DMS79 treated with DMSO at 0.1 percent for 48 hours (cell line): ENCODE data around the gene GLYAT.
"Not testable (repeated sequence)": the region's sequence is repeated elsewhere in the genome, so short reads cannot be mapped to it uniquely, and the experiment has no call there.

Source experiments
- DNase-seq: peaks from one replicate; lab custom pipeline; 2025; lab: John Stamatoyannopoulos, UW

GLYAT gene

GRCh38 chr11:58742981-58743880 lies 11.5 kb upstream of the GLYAT start:
- DNase-seq = no peak

GRCh38 chr11:58742140-58742539 lies 10.4 kb upstream of the GLYAT start:
- DNase-seq = no peak

- no peak for DNase-seq
Measured at GRCh38 chr11:58741127-58741526, 9.4 kb upstream of the GLYAT start.

- no peak for DNase-seq
Measured at GRCh38 chr11:58740447-58740846, 8.7 kb upstream of the GLYAT start.

GRCh38 chr11:58739725-58740430 lies 8.1 kb upstream of the GLYAT start:
- DNase-seq = no peak

GRCh38 chr11:58734681-58735490 lies 3.1 kb upstream of the GLYAT start:
- DNase-seq = no peak

GRCh38 chr11:58730507-58731089 lies 1.1 kb downstream of the GLYAT start:
- no peak for DNase-seq

- DNase-seq = no peak
Measured at GRCh38 chr11:58727415-58727797, 4.3 kb downstream of the GLYAT start.

- DNase-seq = peak; percentile 53
Measured at GRCh38 chr11:58726737-58727414, 4.9 kb downstream of the GLYAT start.

GRCh38 chr11:58719406-58720117 lies 12.2 kb downstream of the GLYAT start:
- DNase-seq = no peak

GRCh38 chr11:58712531-58712930 lies 19.2 kb downstream of the GLYAT start:
- no peak for DNase-seq

- no peak for DNase-seq
Measured at GRCh38 chr11:58711832-58712231, 19.9 kb downstream of the GLYAT start.

GRCh38 chr11:58707767-58708166 lies 24.0 kb downstream of the GLYAT start:
- no peak for DNase-seq

- not testable (repeated sequence) for DNase-seq
Measured at GRCh38 chr11:58696825-58697224, 34.9 kb downstream of the GLYAT start.

GRCh38 chr11:58693026-58693425 lies 38.7 kb downstream of the GLYAT start:
- no peak for DNase-seq

- DNase-seq = no peak
Measured at GRCh38 chr11:58691675-58692074, 40.1 kb downstream of the GLYAT start.

GRCh38 chr11:58688789-58689503 lies 42.8 kb downstream of the GLYAT start:
- no peak for DNase-seq

GRCh38 chr11:58685973-58686722 lies 45.6 kb downstream of the GLYAT start:
- DNase-seq = no peak

- DNase-seq = not testable (repeated sequence)
Measured at GRCh38 chr11:58682660-58683059, 49.1 kb downstream of the GLYAT start.
